HepG2 (cell line): ENCODE measurements around the gene YIF1A. TPM values are rescaled to one million over a fixed set of nuclear protein-coding genes. Genes with fewer than 3 reads are reported as not detected.

ENCODE experiments used
- ARID3A ChIP-seq: IDR thresholded peaks from 2 replicates; pipeline ENCODE4 v1.6.1; 2012; ENCODE audit warnings: low read depth, low read length, improper control_type of control experiment
- BRF2 ChIP-seq: sonication (generic); formaldehyde crosslinking; IDR thresholded peaks from 2 replicates; pipeline ENCODE4 v1.8.1; 2022; ENCODE audit warnings: mild to moderate bottlenecking, missing genetic modification reagents
- GLMP ChIP-seq: sonication (generic); formaldehyde crosslinking; IDR thresholded peaks from 2 replicates; pipeline ENCODE4 v1.9.0; 2021; ENCODE audit warnings: missing genetic modification reagents, mild to moderate bottlenecking, borderline replicate concordance
- KDM2A ChIP-seq: sonication (generic); formaldehyde crosslinking; IDR thresholded peaks from 2 replicates; pipeline ENCODE4 v1.4.0; 2020; ENCODE audit warnings: low read depth, missing genetic modification reagents, borderline replicate concordance
- MYNN ChIP-seq: sonication (generic); formaldehyde crosslinking; IDR thresholded peaks from 2 replicates; pipeline ENCODE4 v1.4.0; 2020; ENCODE audit warnings: mild to moderate bottlenecking, low read depth, missing genetic modification reagents
- ZBTB40 ChIP-seq, 2 experiments: fragments of 450-650 bp in 1 of 2; sonication (generic) in 1 of 2; formaldehyde crosslinking in 1 of 2; IDR thresholded peaks; 2 replicates each; pipeline versions ENCODE4 v1.6.1 to v1.8.0; 2016 to 2022; ENCODE audit warnings: antibody characterized with exemption in 1 of 2, mild to moderate bottlenecking in 1 of 2, missing genetic modification reagents in 1 of 2
- ZNF780A ChIP-seq: sonication (generic); formaldehyde crosslinking; IDR thresholded peaks from 2 replicates; pipeline ENCODE4 v1.8.0; 2022; ENCODE audit warnings: mild to moderate bottlenecking, missing genetic modification reagents, moderate library complexity
- ZSCAN31 ChIP-seq: sonication (generic); formaldehyde crosslinking; IDR thresholded peaks from 2 replicates; pipeline ENCODE4 v1.5.0; 2020; ENCODE audit warnings: low read depth, mild to moderate bottlenecking, missing genetic modification reagents
- polyA plus RNA-seq, 8 experiments: library from polyadenylated mRNA; depleted of rRNA in 3 of 8; stranded (reverse) in 7 of 8; unstranded in 1 of 8; fragments of >200 nt; fragmentation: Illumina TruSeq in 4 of 8; extraction: Trizol in 4 of 8; gene quantifications; 2 replicates each; pipeline versions ENCODE4 v1.2.1 to v1.2.3, GENCODE V29; 2011 to 2016; ENCODE audit warnings: low read depth in 4 of 8, missing spikeins in 1 of 8, mixed read lengths in 1 of 8; ENCODE audit not compliant: insufficient read depth in 1 of 8
- total RNA-seq, 5 experiments: library from RNA; depleted of rRNA; stranded (reverse); fragments of >200 nt; fragmentation: Illumina TruSeq; extraction: Trizol; gene quantifications; 2 replicates each; pipeline ENCODE4 v1.2.3, GENCODE V29; 2016; ENCODE audit warnings: low read depth in 1 of 5
- TF ChIP-seq, protein P1 (sequence below): sonication (generic); formaldehyde crosslinking; IDR thresholded peaks from 2 replicates; pipeline ENCODE4 v1.4.0; 2020; ENCODE audit warnings: missing genetic modification reagents

Gene YIF1A
- total and polyA plus RNA-seq, 2 of the 13 experiments (the other 11 are each of a cell fraction or from before 2014, with no cell fraction given): 133 to 145 TPM

GRCh38 chr11:66313321-66314185 is 24.6 kb upstream of the YIF1A start (continued):
- TF ChIP-seq, protein P1, sequence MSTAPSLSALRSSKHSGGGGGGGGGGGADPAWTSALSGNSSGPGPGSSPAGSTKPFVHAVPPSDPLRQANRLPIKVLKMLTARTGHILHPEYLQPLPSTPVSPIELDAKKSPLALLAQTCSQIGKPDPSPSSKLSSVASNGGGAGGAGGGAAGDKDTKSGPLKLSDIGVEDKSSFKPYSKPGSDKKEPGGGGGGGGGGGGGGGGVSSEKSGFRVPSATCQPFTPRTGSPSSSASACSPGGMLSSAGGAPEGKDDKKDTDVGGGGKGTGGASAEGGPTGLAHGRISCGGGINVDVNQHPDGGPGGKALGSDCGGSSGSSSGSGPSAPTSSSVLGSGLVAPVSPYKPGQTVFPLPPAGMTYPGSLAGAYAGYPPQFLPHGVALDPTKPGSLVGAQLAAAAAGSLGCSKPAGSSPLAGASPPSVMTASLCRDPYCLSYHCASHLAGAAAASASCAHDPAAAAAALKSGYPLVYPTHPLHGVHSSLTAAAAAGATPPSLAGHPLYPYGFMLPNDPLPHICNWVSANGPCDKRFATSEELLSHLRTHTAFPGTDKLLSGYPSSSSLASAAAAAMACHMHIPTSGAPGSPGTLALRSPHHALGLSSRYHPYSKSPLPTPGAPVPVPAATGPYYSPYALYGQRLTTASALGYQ (CRISPR knock-in tag): no peak
- TF ChIP-seq MYNN (CRISPR knock-in tag) (no peak), ARID3A (no peak), GLMP (CRISPR knock-in tag) (no peak), KDM2A (CRISPR knock-in tag) (no peak; the same call in 1 of the 2 replicates), ZSCAN31 (CRISPR knock-in tag) (no peak), BRF2 (CRISPR knock-in tag) (no peak), ZBTB40 (IDR thresholded peaks at IDR 0.05) (no peak), ZBTB40 (CRISPR knock-in tag; IDR thresholded peaks at IDR 0.05) (no peak), ZNF780A (CRISPR knock-in tag) (no peak)
